Esophagus squamous epithelium (tissue), 4 donors: Measurements from ENCODE around the gene PDF.

Source experiments
- POLR2A ChIP-seq, 4 donors: fragments of 450-650 bp; IDR thresholded peaks; one replicate each; pipeline ENCODE4 v1.6.1; 2017; ENCODE audit warnings: antibody characterized with exemption in 4 of 4, mild to moderate bottlenecking in 4 of 4, moderate library complexity in 3 of 4
- TF ChIP-seq, protein P1 (sequence below), 6 experiments: fragments of 450-650 bp in 4 of 6; fragments of 200-600 bp in 2 of 6; sonication (generic) in 2 of 6; IDR thresholded peaks; one replicate each; pipeline ENCODE4 v1.5.1; 2016 to 2019; ENCODE audit warnings: antibody characterized with exemption in 6 of 6, mild to moderate bottlenecking in 4 of 6, moderate library complexity in 4 of 6

DNA sequence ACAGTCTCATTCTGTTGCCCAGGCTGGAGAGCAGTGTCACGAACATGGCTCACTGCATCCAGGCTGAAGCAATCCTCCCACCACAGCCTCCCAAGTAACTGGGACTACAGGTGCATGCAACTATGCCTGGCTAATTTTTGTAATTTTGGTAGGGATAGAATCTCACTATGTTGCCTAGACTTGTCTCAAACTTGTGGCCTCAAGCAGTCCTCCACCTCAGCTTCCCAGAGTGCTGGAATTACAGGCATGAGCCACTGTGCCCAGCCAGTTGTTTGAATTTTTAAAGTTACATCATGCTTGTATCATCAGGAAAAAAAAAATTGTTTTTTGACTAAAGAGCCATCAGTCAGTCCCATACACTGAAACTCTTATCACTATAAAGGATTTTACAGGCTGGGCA is 36.3 kb downstream of the PDF start:
- TF ChIP-seq, protein P1, sequence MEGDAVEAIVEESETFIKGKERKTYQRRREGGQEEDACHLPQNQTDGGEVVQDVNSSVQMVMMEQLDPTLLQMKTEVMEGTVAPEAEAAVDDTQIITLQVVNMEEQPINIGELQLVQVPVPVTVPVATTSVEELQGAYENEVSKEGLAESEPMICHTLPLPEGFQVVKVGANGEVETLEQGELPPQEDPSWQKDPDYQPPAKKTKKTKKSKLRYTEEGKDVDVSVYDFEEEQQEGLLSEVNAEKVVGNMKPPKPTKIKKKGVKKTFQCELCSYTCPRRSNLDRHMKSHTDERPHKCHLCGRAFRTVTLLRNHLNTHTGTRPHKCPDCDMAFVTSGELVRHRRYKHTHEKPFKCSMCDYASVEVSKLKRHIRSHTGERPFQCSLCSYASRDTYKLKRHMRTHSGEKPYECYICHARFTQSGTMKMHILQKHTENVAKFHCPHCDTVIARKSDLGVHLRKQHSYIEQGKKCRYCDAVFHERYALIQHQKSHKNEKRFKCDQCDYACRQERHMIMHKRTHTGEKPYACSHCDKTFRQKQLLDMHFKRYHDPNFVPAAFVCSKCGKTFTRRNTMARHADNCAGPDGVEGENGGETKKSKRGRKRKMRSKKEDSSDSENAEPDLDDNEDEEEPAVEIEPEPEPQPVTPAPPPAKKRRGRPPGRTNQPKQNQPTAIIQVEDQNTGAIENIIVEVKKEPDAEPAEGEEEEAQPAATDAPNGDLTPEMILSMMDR (IDR thresholded peaks at IDR 0.05), result no peak
- TF ChIP-seq POLR2A (IDR thresholded peaks at IDR 0.05), result no peak
